Spinal cord (tissue), 10 donors: ENCODE measurements around the gene PDE8B. TPM values are rescaled to one million over a fixed set of nuclear protein-coding genes. Genes with fewer than 3 reads are reported as not detected.

Experiments used
- DNase-seq, 6 donors: peaks; one replicate each; pipeline versions ENCODE4 v3.0.0 to v3.0.0-alpha.2; 2013 to 2015; ENCODE audit warnings: low spot score in 6 of 6, low read depth in 4 of 6
- H3K27ac ChIP-seq: one replicate; pipeline ENCODE4 v1.5.1; 2013; ENCODE audit warnings: low read depth, low read length, control low read depth
- H3K27me3 ChIP-seq: one replicate; pipeline ENCODE4 v1.6.1; 2013; ENCODE audit warnings: low read length; ENCODE audit not compliant: control insufficient read depth, insufficient read depth
- H3K36me3 ChIP-seq: one replicate; pipeline ENCODE4 v1.6.1; 2013; ENCODE audit warnings: low read length; ENCODE audit not compliant: control insufficient read depth, insufficient read depth
- H3K4me1 ChIP-seq: one replicate; pipeline ENCODE4 v1.6.1; 2013; ENCODE audit warnings: low read length; ENCODE audit not compliant: control insufficient read depth, insufficient read depth
- H3K4me3 ChIP-seq: one replicate; pipeline ENCODE4 v1.5.1; 2013; ENCODE audit warnings: low read depth, low read length, control low read depth
- H3K9me3 ChIP-seq: one replicate; pipeline ENCODE4 v1.6.1; 2013; ENCODE audit warnings: low read length; ENCODE audit not compliant: control insufficient read depth, insufficient read depth
- WGBS: methylation state at CpG from one replicate; pipeline ENCODE4 v1.1.5; 2013; ENCODE audit warnings: missing lambda C conversion rate; ENCODE audit not compliant: insufficient coverage; 5-methylcytosine and 5-hydroxymethylcytosine counted together
- polyA plus RNA-seq, 2 donors: library from polyadenylated mRNA; unstranded; fragments of 120-200 nt; gene quantifications; one replicate each; pipeline ENCODE4 v1.2.1, GENCODE V29; 2013; ENCODE audit not compliant: insufficient read length in 2 of 2
- total RNA-seq, 2 donors: library from RNA; depleted of rRNA in 1 of 2; stranded (reverse); fragments of 120-200 nt in 1 of 2; fragments of >200 nt in 1 of 2; gene quantifications; one replicate each; pipeline versions ENCODE4 v1.2.3 to v1.2.4, GENCODE V29; 2013 to 2014
- donor health status: healthy.

Gene PDE8B
- total and polyA plus RNA-seq, 4 donors: 12.7 to 25.8 (median 20.6) TPM

GRCh38 chr5:77171141-77171910, 39.2 kb upstream of the PDE8B start:
- no peak overlapping the region for H3K4me3 ChIP-seq
- no peak overlapping the region for H3K27ac ChIP-seq
- H3K4me1 ChIP-seq: peaks cover 14% of the 10 kb centered on the region
- DNase-seq: no peak
- WGBS: 83% methylated on average over 6 of the region's 7 CpGs
- no peaks in the 10 kb centered on the region for H3K36me3 ChIP-seq
- no peaks in the 10 kb centered on the region for H3K9me3 ChIP-seq
- H3K27me3 ChIP-seq: no peaks in the 10 kb centered on the region

- no peak for DNase-seq
- H3K27me3 ChIP-seq: no peaks in the 10 kb centered on the region
- peaks cover 8% of the 10 kb centered on the region for H3K4me1 ChIP-seq
- WGBS: no CpG with 5 or more reads among the region's 1 CpG
- no peaks in the 10 kb centered on the region for H3K36me3 ChIP-seq
- H3K9me3 ChIP-seq: no peaks in the 10 kb centered on the region
- H3K27ac ChIP-seq: no peak overlapping the region
- no peak overlapping the region for H3K4me3 ChIP-seq
Measured at GRCh38 chr5:77172713-77173328, 37.7 kb upstream of the PDE8B start.

- Histone ChIP-seq H3K4me3 (no peak overlapping the region), H3K27ac (no peak overlapping the region), H3K27me3 (peaks cover 4% of the 10 kb centered on the region), H3K9me3 (no peaks in the 10 kb centered on the region), H3K36me3 (no peaks in the 10 kb centered on the region), H3K4me1 (no peaks in the 10 kb centered on the region)
- WGBS: 93% methylated on average over 6 of the region's 6 CpGs
- DNase-seq: no peak
Measured at GRCh38 chr5:77174526-77174925, 36.0 kb upstream of the PDE8B start.

- Histone ChIP-seq H3K4me3 (no peak overlapping the region), H3K4me1 (peaks cover 4% of the 10 kb centered on the region), H3K27ac (no peak overlapping the region), H3K27me3 (peaks cover 10% of the 10 kb centered on the region), H3K9me3 (no peaks in the 10 kb centered on the region), H3K36me3 (no peaks in the 10 kb centered on the region)
- DNase-seq: no peak
Measured at GRCh38 chr5:77175231-77175630, 35.2 kb upstream of the PDE8B start.

GRCh38 chr5:77176429-77176828, 34.1 kb upstream of the PDE8B start:
- H3K4me1 ChIP-seq: peaks cover 16% of the 10 kb centered on the region
- no peak overlapping the region for H3K4me3 ChIP-seq
- H3K36me3 ChIP-seq: no peaks in the 10 kb centered on the region
- H3K9me3 ChIP-seq: no peaks in the 10 kb centered on the region
- no peak overlapping the region for H3K27ac ChIP-seq
- H3K27me3 ChIP-seq: peaks cover 21% of the 10 kb centered on the region
- DNase-seq: no peak
- 100% methylated on average over 4 of the region's 5 CpGs for WGBS

GRCh38 chr5:77177576-77177975, 32.9 kb upstream of the PDE8B start:
- peaks cover 19% of the 10 kb centered on the region for H3K4me1 ChIP-seq
- no peak for DNase-seq
- no peak overlapping the region for H3K27ac ChIP-seq
- WGBS: 100% methylated on average over 1 of the region's 5 CpGs
- H3K9me3 ChIP-seq: no peaks in the 10 kb centered on the region
- H3K4me3 ChIP-seq: no peak overlapping the region
- H3K27me3 ChIP-seq: peaks cover 25% of the 10 kb centered on the region
- no peaks in the 10 kb centered on the region for H3K36me3 ChIP-seq

GRCh38 chr5:77180167-77181081, 30.1 kb upstream of the PDE8B start:
- DNase-seq: peak in 2 of 6 donors; percentile 41 to 54
- Histone ChIP-seq H3K4me3 (peak overlapping the region; percentile 28), H3K36me3 (no peaks in the 10 kb centered on the region), H3K27ac (no peak overlapping the region), H3K9me3 (no peaks in the 10 kb centered on the region), H3K27me3 (peaks cover 25% of the 10 kb centered on the region), H3K4me1 (peaks cover 19% of the 10 kb centered on the region)
- WGBS: 1% methylated on average over 58 of the region's 69 CpGs

GRCh38 chr5:77181173-77181572, 29.3 kb upstream of the PDE8B start:
- Histone ChIP-seq H3K27me3 (peaks cover 25% of the 10 kb centered on the region), H3K27ac (no peak overlapping the region), H3K9me3 (no peaks in the 10 kb centered on the region), H3K4me3 (peak overlapping the region; percentile 13), H3K36me3 (no peaks in the 10 kb centered on the region), H3K4me1 (peaks cover 19% of the 10 kb centered on the region)
- 9% methylated on average over 14 of the region's 15 CpGs for WGBS
- peak in 1 of 6 donors; percentile 6 for DNase-seq

- Histone ChIP-seq H3K36me3 (no peaks in the 10 kb centered on the region), H3K27ac (no peak overlapping the region), H3K4me3 (no peak overlapping the region), H3K4me1 (peaks cover 19% of the 10 kb centered on the region), H3K27me3 (peaks cover 25% of the 10 kb centered on the region), H3K9me3 (no peaks in the 10 kb centered on the region)
- WGBS: 68% methylated on average over 12 of the region's 15 CpGs
- peak in 1 of 6 donors; percentile 41 for DNase-seq
Measured at GRCh38 chr5:77181596-77182304, 28.7 kb upstream of the PDE8B start.
